Effector memory CD8-positive, alpha-beta T cell (primary cell): ENCODE measurements around the gene KLHL5.

Source experiments
- ATAC-seq: fragments of 150-1000 bp; cut with Tn5 transposase; replicated peaks from 2 replicates; pipeline ENCODE4 v1.10.0; 2021; ENCODE audit warnings: mild to moderate bottlenecking, moderate library complexity
- DNase-seq, 3 experiments: peaks; one replicate each; pipeline ENCODE4 v3.0.0; 2021
- H3K27ac Mint-ChIP-seq, 2 donors: one replicate each; pipeline ENCODE4 v1.8.0; 2022; ENCODE audit warnings: mild to moderate bottlenecking in 2 of 2, mixed read lengths in 2 of 2, moderate library complexity in 2 of 2
- H3K27me3 Mint-ChIP-seq, 2 donors: one replicate each; pipeline ENCODE4 v1.8.0; 2022; ENCODE audit warnings: mixed read lengths in 2 of 2
- H3K36me3 Mint-ChIP-seq: one replicate; pipeline ENCODE4 v1.8.0; 2022; ENCODE audit warnings: mild to moderate bottlenecking, moderate library complexity, mixed read lengths; ENCODE audit not compliant: insufficient read depth
- H3K4me1 Mint-ChIP-seq, 2 donors: one replicate each; pipeline ENCODE4 v1.8.0; 2022; ENCODE audit warnings: low read depth in 2 of 2, mixed read lengths in 2 of 2
- H3K4me3 Mint-ChIP-seq, 2 donors: one replicate each; pipeline ENCODE4 v1.8.0; 2022; ENCODE audit warnings: mild to moderate bottlenecking in 2 of 2, mixed read lengths in 2 of 2, moderate library complexity in 2 of 2
- H3K9me3 Mint-ChIP-seq, 2 donors: one replicate each; pipeline ENCODE4 v1.8.0; 2022; ENCODE audit warnings: mixed read lengths in 2 of 2

The KLHL5 gene

DNA sequence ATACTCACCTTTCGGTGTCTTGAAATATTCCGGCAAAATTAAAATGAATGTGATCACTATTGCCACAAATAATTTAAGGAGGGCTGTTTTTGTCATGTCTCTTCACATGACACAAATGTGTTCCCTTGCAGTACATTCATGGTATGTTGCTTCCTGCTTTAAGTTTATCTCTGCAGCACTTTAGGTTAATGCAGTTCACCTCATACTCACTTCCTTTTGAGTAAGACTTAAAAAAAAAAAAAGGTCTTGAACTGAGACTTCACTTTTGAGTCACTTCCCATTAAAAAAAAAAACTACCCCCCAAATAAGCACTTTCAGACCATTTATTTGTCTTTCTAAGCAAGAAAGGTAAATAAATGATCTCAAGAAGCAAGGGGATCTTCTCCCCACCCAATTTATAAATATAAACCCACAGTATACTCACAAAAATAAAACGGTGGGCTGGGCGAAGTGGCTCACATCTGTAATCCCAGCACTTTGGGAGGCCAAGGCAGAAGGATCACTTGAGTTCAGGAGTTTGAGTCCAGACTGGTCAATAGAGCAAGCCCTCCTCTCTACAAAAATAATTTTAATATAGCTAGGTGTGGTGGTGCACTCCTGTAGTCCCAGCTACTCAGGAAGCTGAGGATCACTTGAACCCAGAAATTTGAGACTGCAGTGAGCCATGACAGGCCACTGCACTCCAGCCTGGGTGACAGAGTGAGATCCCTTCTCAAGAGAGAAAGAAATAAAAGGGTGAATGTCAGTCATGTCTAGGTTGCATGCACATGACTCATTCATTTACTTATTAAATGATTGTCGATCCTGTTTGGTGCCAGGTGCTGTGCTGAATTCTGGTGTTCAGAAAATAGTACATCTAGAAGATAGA, 29.6 kb upstream of the KLHL5 start, which contains the start of gene TMEM156:
Gene TMEM156 (minus strand): TSS at position 192 of the 868 bp plus-strand sequence. CDS start 96 bp downstream, at position 96.
- Mint-ChIP-seq H3K27ac (peak within 1 kb of the TSS; percentile 87 to 88), H3K4me1 (peaks cover 17 to 34% of the 10 kb centered on the region in 2 donors), H3K4me3 (peak within 1 kb of the TSS; percentile 82 to 87), H3K36me3 (peaks cover 16% of the 10 kb centered on the region), H3K27me3 (no peaks in the 10 kb centered on the region), H3K9me3 (no peaks in the 10 kb centered on the region)
- peak in 1 of 3 experiments; percentile 24 for DNase-seq
- peak; percentile 90 for ATAC-seq

- Mint-ChIP-seq H3K4me1 (peaks cover 7 to 14% of the 10 kb centered on the region in 2 donors), H3K9me3 (no peaks in the 10 kb centered on the region), H3K36me3 (peaks cover 13% of the 10 kb centered on the region), H3K4me3 (no peak overlapping the region), H3K27ac (peak overlapping the region in 1 of 2 donors; percentile 30), H3K27me3 (no peaks in the 10 kb centered on the region)
- ATAC-seq = no peak
- no peak for DNase-seq
These were observed 25.9 kb upstream of the KLHL5 start for GRCh38 chr4:39036172-39036571.

DNA sequence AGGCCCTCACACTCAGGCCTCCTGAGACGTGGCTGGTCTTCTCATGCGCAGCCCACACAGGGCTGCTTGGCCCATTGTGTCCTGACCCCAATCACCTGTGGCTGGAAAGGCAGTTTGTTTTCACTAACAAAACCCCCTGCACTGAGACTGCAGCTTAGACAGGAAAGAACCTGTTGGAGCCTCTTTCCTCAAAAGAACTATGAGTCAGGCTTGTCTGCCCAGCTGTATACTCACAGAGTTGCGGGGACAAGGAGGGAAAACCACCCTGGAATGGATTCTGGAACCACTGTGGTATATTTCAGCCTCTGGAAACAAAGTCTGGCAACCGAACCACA, 24.6 kb upstream of the KLHL5 start:
- no peak for DNase-seq

GRCh38 chr4:39037941-39038340, 24.1 kb upstream of the KLHL5 start:
- peak overlapping the region in 1 of 2 donors; percentile 30 for H3K27ac Mint-ChIP-seq
- H3K4me3 Mint-ChIP-seq = no peak overlapping the region
- DNase-seq = no peak
- ATAC-seq = no peak
- no peaks in the 10 kb centered on the region for H3K27me3 Mint-ChIP-seq
- peaks cover 5 to 8% of the 10 kb centered on the region in 2 donors for H3K4me1 Mint-ChIP-seq
- no peaks in the 10 kb centered on the region for H3K9me3 Mint-ChIP-seq
- peaks cover 10% of the 10 kb centered on the region for H3K36me3 Mint-ChIP-seq

More for the DNA sequence above, 24.6 kb upstream of the KLHL5 start:
- Mint-ChIP-seq H3K4me3 (no peak overlapping the region), H3K4me1 (peaks cover 6 to 9% of the 10 kb centered on the region in 2 donors), H3K27me3 (no peaks in the 10 kb centered on the region), H3K9me3 (no peaks in the 10 kb centered on the region), H3K36me3 (peaks cover 8% of the 10 kb centered on the region), H3K27ac (peak overlapping the region in 1 of 2 donors; percentile 30)
- no peak for ATAC-seq

- ATAC-seq (no peak), DNase-seq (no peak)
- Mint-ChIP-seq H3K4me3 (no peak overlapping the region), H3K27ac (no peak overlapping the region), H3K36me3 (peaks cover 8% of the 10 kb centered on the region), H3K9me3 (no peaks in the 10 kb centered on the region), H3K27me3 (no peaks in the 10 kb centered on the region), H3K4me1 (peaks cover 6 to 8% of the 10 kb centered on the region in 2 donors)
These were observed 22.9 kb upstream of the KLHL5 start for GRCh38 chr4:39039108-39039507.

- no peaks in the 10 kb centered on the region for H3K27me3 Mint-ChIP-seq
- ATAC-seq (no peak), DNase-seq (no peak)
- H3K9me3 Mint-ChIP-seq = no peaks in the 10 kb centered on the region
- peaks cover 15 to 21% of the 10 kb centered on the region in 2 donors for H3K4me1 Mint-ChIP-seq
- H3K4me3 Mint-ChIP-seq = peak overlapping the region in 1 of 2 donors; percentile 1
- H3K36me3 Mint-ChIP-seq = peaks cover 14% of the 10 kb centered on the region
- peak overlapping the region in 1 of 2 donors; percentile 49 for H3K27ac Mint-ChIP-seq
These were observed 19.7 kb upstream of the KLHL5 start for GRCh38 chr4:39042366-39042765.

GRCh38 chr4:39043058-39043860, 18.8 kb upstream of the KLHL5 start:
- peaks cover 23 to 30% of the 10 kb centered on the region in 2 donors for H3K4me1 Mint-ChIP-seq
- ATAC-seq (no peak), DNase-seq (no peak)
- H3K9me3 Mint-ChIP-seq = no peaks in the 10 kb centered on the region
- H3K27me3 Mint-ChIP-seq = no peaks in the 10 kb centered on the region
- H3K27ac Mint-ChIP-seq = peak overlapping the region; percentile 89 to 92
- H3K4me3 Mint-ChIP-seq = peak overlapping the region; percentile 84 to 88
- H3K36me3 Mint-ChIP-seq = peaks cover 14% of the 10 kb centered on the region

DNA sequence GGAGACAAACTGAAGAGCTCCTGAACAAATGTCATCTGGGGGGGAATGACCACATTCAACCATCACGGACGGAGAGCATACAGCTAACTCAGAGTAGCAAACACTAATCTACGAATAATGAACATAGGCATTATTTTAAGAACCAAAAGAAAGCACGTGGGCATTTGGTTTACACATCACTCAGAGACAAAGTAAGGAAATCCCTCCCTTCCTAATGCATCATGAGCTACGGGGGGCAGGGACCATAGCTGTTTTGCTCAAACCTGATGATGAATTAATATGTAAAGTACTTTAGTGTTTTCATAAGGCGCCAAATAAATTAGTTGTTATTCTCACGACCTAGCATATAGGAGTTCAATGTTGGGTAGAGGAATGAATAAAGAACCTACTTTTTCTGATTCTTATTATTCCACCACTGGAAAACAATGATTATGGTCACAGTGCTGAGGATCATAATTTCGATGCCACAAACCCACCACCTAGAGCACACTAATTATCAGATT, 18.1 kb upstream of the KLHL5 start:
- peak overlapping the region; percentile 84 to 88 for H3K4me3 Mint-ChIP-seq
- ATAC-seq (no peak), DNase-seq (no peak)
- H3K27ac Mint-ChIP-seq = peak overlapping the region; percentile 89 to 92
- H3K36me3 Mint-ChIP-seq = peaks cover 18% of the 10 kb centered on the region
- no peaks in the 10 kb centered on the region for H3K9me3 Mint-ChIP-seq
- H3K4me1 Mint-ChIP-seq = peaks cover 27 to 32% of the 10 kb centered on the region in 2 donors
- H3K27me3 Mint-ChIP-seq = no peaks in the 10 kb centered on the region

DNA sequence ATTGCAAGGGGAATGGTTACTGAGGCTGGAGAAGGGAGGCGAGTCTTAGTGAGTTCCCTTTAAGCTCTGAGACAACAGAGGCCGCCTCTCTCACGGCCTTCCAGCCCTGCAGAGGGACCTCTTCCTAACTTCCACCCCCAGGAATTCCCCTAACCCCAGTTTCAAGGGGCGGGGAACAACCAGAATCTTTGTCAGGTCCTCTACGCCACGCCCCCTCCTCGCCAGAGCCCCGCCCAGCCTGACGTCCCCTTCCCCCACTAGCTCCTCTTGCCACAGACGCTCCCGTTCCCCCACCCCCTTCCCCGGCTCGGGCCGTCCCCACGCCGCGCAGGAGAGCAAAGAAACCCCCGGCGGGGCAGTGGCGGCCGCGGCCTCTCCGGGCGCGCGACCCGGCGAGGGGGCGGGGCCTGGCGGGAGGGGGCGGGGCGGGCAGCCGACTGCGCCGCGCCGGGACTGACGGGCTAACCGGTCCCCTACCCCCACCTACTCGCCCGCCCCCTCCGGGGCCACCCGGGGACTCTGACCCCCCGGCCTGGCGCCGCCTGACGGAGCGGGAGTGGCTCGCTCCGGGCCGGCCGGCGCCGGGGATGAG, 17.6 kb upstream of the KLHL5 start:
- peak; percentile 93 to 96 (median 94) for DNase-seq
- Mint-ChIP-seq H3K9me3 (no peaks in the 10 kb centered on the region), H3K4me3 (peak overlapping the region; percentile 86 to 88), H3K27me3 (no peaks in the 10 kb centered on the region), H3K27ac (peak overlapping the region; percentile 89 to 92), H3K36me3 (peaks cover 18% of the 10 kb centered on the region), H3K4me1 (peaks cover 27 to 32% of the 10 kb centered on the region in 2 donors)
- peak; percentile 83 for ATAC-seq

DNA sequence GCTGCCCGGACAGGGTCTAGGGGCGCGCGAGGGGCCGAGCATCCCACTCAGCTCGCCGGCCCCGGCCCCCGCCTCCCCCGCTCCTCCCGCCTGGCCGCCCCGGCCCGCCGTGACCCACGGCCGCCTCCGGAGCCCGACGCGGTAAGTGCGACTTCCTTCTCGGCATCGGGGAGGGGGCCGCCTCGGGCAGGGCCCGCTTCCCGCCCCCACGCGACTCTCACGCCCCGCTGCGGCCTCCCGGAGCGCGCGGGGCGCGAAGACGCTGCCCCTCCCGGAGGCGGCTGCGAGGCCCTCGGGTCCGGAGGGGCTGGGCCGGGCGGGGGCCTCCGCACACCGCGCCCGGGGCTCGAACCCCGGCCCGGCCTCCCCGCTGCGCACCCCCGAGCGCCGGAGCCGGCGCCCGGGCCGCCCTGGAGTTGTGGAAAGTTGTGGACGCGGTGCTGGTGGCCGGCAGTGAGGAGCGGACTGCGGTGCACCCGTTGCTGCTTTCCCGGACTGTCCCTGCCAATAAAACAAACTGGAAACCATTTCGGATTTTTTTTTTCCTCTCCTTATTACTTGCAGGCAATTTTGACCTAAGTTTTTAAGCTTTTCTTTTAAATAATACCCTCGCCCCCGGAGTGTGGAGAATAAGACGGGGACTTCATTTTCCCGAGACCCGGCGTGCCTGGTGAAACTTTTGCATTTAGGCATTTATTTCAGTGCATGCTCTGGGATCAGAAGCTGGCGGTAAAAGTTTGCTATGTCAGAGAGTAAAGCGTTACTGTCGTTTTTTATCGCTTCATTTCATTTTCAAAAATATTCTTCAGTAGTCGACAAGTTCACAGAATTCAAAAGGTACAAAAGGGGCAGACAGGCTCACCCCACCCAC, 16.8 kb upstream of the KLHL5 start:
- peak overlapping the region; percentile 86 to 88 for H3K4me3 Mint-ChIP-seq
- DNase-seq (peak in 1 of 3 experiments; percentile 35), ATAC-seq (peak; percentile 35)
- peaks cover 18% of the 10 kb centered on the region for H3K36me3 Mint-ChIP-seq
- peak overlapping the region; percentile 92 to 94 for H3K27ac Mint-ChIP-seq
- peaks cover 27 to 32% of the 10 kb centered on the region in 2 donors for H3K4me1 Mint-ChIP-seq
- H3K9me3 Mint-ChIP-seq = no peaks in the 10 kb centered on the region
- no peaks in the 10 kb centered on the region for H3K27me3 Mint-ChIP-seq

GRCh38 chr4:39045827-39046221, 16.2 kb upstream of the KLHL5 start:
- peak in 1 of 3 experiments; percentile 12 for DNase-seq
- H3K27me3 Mint-ChIP-seq = no peaks in the 10 kb centered on the region
- no peak for ATAC-seq
- peaks cover 29 to 32% of the 10 kb centered on the region in 2 donors for H3K4me1 Mint-ChIP-seq
- H3K36me3 Mint-ChIP-seq = peaks cover 18% of the 10 kb centered on the region
- H3K4me3 Mint-ChIP-seq = peak overlapping the region; percentile 86 to 88
- H3K27ac Mint-ChIP-seq = peak overlapping the region; percentile 92 to 94
- H3K9me3 Mint-ChIP-seq = no peaks in the 10 kb centered on the region

DNA sequence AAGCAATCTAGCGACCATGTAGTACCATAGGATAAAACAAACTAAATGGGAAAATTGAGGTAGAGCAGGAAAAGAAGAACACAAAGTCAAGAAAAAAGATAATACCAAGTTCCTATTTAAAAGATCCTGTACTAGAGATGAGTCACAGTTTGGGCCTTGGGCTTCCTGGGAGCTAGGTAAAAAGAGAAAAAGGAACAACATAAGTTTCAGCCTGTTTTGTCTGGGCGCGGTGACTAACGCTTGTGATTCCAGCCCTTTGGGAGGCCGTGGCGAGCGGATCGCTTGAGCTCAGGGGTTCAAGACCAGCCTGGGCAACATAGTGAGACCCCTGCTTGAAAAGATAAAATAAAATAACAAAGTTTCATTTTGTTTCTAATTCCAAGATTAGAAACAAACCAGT, 15.8 kb upstream of the KLHL5 start:
- no peaks in the 10 kb centered on the region for H3K9me3 Mint-ChIP-seq
- peak overlapping the region; percentile 92 to 94 for H3K27ac Mint-ChIP-seq
- DNase-seq = no peak

More for the DNA sequence above, 15.8 kb upstream of the KLHL5 start:
- H3K4me3 Mint-ChIP-seq = peak overlapping the region; percentile 86 to 88
- H3K27me3 Mint-ChIP-seq = no peaks in the 10 kb centered on the region
- peaks cover 20% of the 10 kb centered on the region for H3K36me3 Mint-ChIP-seq
- no peak for ATAC-seq
- peaks cover 32% of the 10 kb centered on the region in 2 donors for H3K4me1 Mint-ChIP-seq
